Measurements from ENCODE around the gene PLA2G15. TPM values are rescaled to one million over a fixed set of nuclear protein-coding genes. Genes with fewer than 3 reads are reported as not detected.

PLA2G15 gene
- total RNA-seq, 1 donor from 2014 or later, result 25.9 TPM

GRCh38 chr16:68257251-68257905 is 12.2 kb downstream of the PLA2G15 start:
- Mint-ChIP-seq H3K9me3 (ENCODE audit: unreplicated experiment) (no peaks in the 10 kb centered on the region), H3K27ac (ENCODE audit: unreplicated experiment) (peak overlapping the region; percentile 93), H3K36me3 (ENCODE audit: unreplicated experiment) (peaks cover 8% of the 10 kb centered on the region), H3K27me3 (ENCODE audit: unreplicated experiment) (no peaks in the 10 kb centered on the region), H3K4me1 (ENCODE audit: unreplicated experiment) (peaks cover 21% of the 10 kb centered on the region), H3K4me3 (ENCODE audit: unreplicated experiment) (no peak overlapping the region)
- DNase-seq (ENCODE audit: extremely low spot score, unreplicated experiment), result no peak
- no peak for TF ChIP-seq CTCF (IDR thresholded peaks at IDR 0.05)

GRCh38 chr16:68257906-68258800 is 13.0 kb downstream of the PLA2G15 start:
- no peak for DNase-seq (ENCODE audit: extremely low spot score, unreplicated experiment)
- H3K27me3 Mint-ChIP-seq (ENCODE audit: unreplicated experiment), result no peaks in the 10 kb centered on the region
- peak overlapping the region; percentile 93 for H3K27ac Mint-ChIP-seq (ENCODE audit: unreplicated experiment)
- H3K4me1 Mint-ChIP-seq (ENCODE audit: unreplicated experiment), result peaks cover 21% of the 10 kb centered on the region
- TF ChIP-seq CTCF (IDR thresholded peaks at IDR 0.05), result no peak
- H3K36me3 Mint-ChIP-seq (ENCODE audit: unreplicated experiment), result peaks cover 8% of the 10 kb centered on the region
- H3K4me3 Mint-ChIP-seq (ENCODE audit: unreplicated experiment), result peak overlapping the region; percentile 7
- no peaks in the 10 kb centered on the region for H3K9me3 Mint-ChIP-seq (ENCODE audit: unreplicated experiment)

- no peaks in the 10 kb centered on the region for H3K27me3 Mint-ChIP-seq (ENCODE audit: unreplicated experiment)
- TF ChIP-seq CTCF (IDR thresholded peaks at IDR 0.05), result no peak
- peaks cover 27% of the 10 kb centered on the region for H3K4me1 Mint-ChIP-seq (ENCODE audit: unreplicated experiment)
- no peaks in the 10 kb centered on the region for H3K9me3 Mint-ChIP-seq (ENCODE audit: unreplicated experiment)
- DNase-seq (ENCODE audit: extremely low spot score, unreplicated experiment), result no peak
- peak overlapping the region; percentile 93 for H3K27ac Mint-ChIP-seq (ENCODE audit: unreplicated experiment)
- H3K36me3 Mint-ChIP-seq (ENCODE audit: unreplicated experiment), result peaks cover 8% of the 10 kb centered on the region
- H3K4me3 Mint-ChIP-seq (ENCODE audit: unreplicated experiment), result no peak overlapping the region
Observed at GRCh38 chr16:68259007-68259825, 14.0 kb downstream of the PLA2G15 start.

GRCh38 chr16:68263559-68264127 is 18.5 kb downstream of the PLA2G15 start:
- H3K9me3 Mint-ChIP-seq (ENCODE audit: unreplicated experiment), result no peaks in the 10 kb centered on the region
- H3K36me3 Mint-ChIP-seq (ENCODE audit: unreplicated experiment), result peaks cover 6% of the 10 kb centered on the region
- peak overlapping the region; percentile 89 for H3K4me3 Mint-ChIP-seq (ENCODE audit: unreplicated experiment)
- H3K27ac Mint-ChIP-seq (ENCODE audit: unreplicated experiment), result peak overlapping the region; percentile 99
- DNase-seq (ENCODE audit: extremely low spot score, unreplicated experiment), result no peak
- peaks cover 27% of the 10 kb centered on the region for H3K4me1 Mint-ChIP-seq (ENCODE audit: unreplicated experiment)
- no peak for TF ChIP-seq CTCF (IDR thresholded peaks at IDR 0.05)
- no peaks in the 10 kb centered on the region for H3K27me3 Mint-ChIP-seq (ENCODE audit: unreplicated experiment)
